Right ventricle myocardium inferior (tissue), 1 donor: Measurements from ENCODE around the gene PLEKHM3. TPM values are rescaled to one million over a fixed set of nuclear protein-coding genes. Genes with fewer than 3 reads are reported as not detected.
A peak's percentile ranks its signal among the peaks of the same experiment; 100 is the strongest.

Source experiments
- ATAC-seq: fragments of 200-7000 bp; cut with Tn5 transposase; one replicate; pipeline ENCODE4 v1.9.1; 2020; ENCODE audit warnings: mild to moderate bottlenecking, moderate library complexity
- DNase-seq: peaks from one replicate; pipeline ENCODE4 v3.0.0; 2021; ENCODE audit errors: missing footprints
- intact Hi-C: fragments of 100-400 bp; cut with DNase I; formaldehyde crosslinking; loops from one replicate; pipeline ENCODE4 v1.11.0; 2022
- total RNA-seq: library from RNA; stranded (reverse); fragmentation: NEBNext Ultra II Directional; extraction: Animal tissue kit (Norgen Biotek cat#: 25700); gene quantifications from one replicate; pipeline ENCODE4 v1.2.1, GENCODE V29; 2021
- donor health status: DM: no; HTN: yes; CAD: no; lungs with severe emphysema.

The PLEKHM3 gene
- total RNA-seq, 1 donor from 2014 or later = 13.6 TPM

DNA sequence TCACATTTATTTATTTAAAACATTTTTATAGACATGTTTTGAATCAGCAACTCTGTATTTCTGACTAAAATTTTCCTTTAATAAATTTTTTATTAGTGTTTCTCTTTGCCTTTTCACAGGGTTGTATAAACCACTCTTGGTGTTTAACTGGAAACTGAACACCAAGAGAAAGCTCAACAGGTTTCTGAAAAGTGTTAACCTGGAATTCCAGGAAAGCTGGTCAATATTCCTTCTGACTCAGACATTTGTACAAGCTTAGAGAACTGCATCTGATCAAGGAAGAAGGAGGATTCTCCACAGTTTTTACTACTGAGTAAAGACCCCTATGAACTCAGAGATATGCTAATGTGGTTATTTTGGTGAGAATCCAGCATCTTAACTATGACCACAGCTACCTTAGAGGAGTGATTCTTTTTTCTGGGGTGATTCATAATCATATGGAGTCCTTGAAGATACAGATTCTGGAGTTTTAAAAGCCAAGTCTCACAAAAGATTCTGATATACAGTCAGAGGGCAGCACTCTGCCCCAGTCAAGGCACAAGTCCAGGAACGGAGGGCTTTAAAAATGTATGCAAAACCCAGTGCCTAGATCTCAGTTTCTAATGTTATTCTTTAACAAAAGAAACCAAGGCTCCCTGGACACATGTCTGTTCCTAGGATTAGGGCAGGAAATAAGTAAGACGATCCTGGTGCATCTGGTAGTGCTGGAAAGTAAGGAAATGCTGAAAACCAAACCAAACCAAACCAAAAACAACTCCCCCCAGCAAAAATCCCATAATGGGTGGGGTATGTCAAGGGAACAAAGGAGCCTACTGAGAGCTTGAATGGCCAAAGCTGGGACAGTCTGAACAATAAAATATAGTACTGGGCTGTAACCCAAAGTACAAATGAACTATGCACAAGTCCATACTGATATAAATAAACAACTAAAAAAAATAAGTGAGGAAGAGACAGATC, 170.6 kb downstream of the PLEKHM3 start:
- ATAC-seq (no peak), DNase-seq (no peak)

GRCh38 chr2:207852791-207853190, 172.5 kb downstream of the PLEKHM3 start:
- DNase-seq (no peak), ATAC-seq (no peak)
- intact Hi-C loops = no loop called here

More for the DNA sequence above, 170.6 kb downstream of the PLEKHM3 start:
- intact Hi-C loops = no loop called here

- no peak for ATAC-seq
- intact Hi-C loops = no loop called here
These were observed 175.9 kb downstream of the PLEKHM3 start for GRCh38 chr2:207849443-207849842.

GRCh38 chr2:207848545-207848928, 176.8 kb downstream of the PLEKHM3 start:
- no peak for DNase-seq
- no peak for ATAC-seq
- intact Hi-C loops = no loop called here

More at GRCh38 chr2:207849443-207849842, 175.9 kb downstream of the PLEKHM3 start:
- DNase-seq = no peak

- intact Hi-C loops = no loop called here
- ATAC-seq (peak; percentile 54), DNase-seq (no peak)
These were observed 177.4 kb downstream of the PLEKHM3 start for GRCh38 chr2:207847807-207848544.

DNA sequence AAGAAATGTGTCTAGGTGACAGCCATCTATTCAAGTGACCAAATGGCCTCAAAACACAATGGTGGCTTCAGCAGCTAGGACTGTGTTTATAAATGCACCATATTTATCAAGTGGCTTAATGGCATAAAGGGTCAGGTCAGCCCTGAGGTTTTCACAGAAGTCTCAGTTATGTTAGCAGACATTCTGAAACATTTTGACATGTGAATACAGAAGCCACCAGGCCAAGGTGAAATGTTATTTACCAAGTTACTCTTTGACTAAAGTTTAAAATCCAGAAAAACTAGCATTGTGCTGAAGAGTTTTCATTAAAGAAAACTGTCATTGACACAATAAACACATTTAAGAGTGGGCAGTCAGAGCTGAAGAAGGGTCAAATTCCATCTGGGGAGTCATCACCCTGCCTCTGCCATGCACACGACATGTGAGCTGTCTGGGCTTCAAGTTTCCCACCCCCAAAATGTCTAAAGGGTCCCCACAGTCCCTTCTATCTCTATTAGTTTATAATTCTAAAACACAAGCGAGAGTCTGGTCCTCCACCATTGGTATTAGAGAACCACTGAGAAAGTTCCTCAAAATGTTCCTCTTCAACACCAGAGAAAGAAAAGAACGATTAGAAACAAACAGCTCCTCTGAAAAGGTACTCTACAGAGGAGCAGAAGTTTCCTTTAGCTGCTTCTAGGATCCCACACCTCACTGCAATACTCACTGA, 178.1 kb downstream of the PLEKHM3 start:
- intact Hi-C loops = no loop called here
- DNase-seq (no peak), ATAC-seq (no peak)

GRCh38 chr2:207845202-207845864, 180.0 kb downstream of the PLEKHM3 start:
- DNase-seq (no peak), ATAC-seq (no peak)
- intact Hi-C loops = no loop called here

DNA sequence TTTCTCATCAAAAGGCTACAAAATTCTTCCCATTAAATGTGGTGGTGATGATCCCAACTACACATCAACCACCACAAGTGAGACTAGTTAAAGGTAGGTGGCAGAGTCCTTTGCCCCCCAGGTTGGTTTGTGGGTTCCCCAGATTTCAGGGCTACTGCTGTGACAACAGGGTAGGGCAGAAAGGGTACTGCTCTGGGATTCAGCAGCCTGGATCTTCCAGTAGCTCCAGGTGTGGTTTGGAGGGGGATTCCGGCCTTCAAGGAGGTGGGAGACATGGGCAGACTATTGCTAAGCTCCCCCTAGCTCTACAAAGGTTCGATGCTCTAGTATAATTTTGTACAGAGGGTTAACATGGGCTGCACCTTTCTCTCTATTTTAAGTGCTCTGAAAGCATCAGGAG, 180.7 kb downstream of the PLEKHM3 start:
- DNase-seq = no peak
- no peak for ATAC-seq
- intact Hi-C loops = no loop called here

- ATAC-seq = no peak
- intact Hi-C loops = no loop called here
- DNase-seq = no peak
These were observed 185.2 kb downstream of the PLEKHM3 start for GRCh38 chr2:207840101-207840500.

GRCh38 chr2:207839575-207839974, 185.8 kb downstream of the PLEKHM3 start:
- DNase-seq = no peak
- no peak for ATAC-seq
- intact Hi-C loops = loop anchor here (5.0 kb wide), 2 partner anchors 67 to 98 kb away; no protein-coding TSS in a partner anchor

DNA sequence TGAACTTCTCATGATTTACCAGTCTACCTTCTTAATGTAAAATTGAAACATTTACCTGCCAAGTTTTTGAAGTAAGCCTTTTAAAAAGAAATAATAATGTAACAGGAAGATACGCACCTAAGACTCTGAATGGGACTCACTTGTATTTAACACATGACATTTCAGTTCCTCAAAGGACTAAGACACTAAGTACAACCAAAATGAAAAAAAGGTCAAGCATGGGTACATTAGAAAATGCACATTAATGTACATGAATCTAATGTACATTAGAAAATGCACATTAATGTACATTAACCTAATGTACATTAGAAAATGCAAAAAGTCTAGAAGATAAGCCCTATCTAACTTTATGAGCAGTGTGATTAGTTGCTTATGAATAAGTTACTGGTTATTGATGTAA, 186.3 kb downstream of the PLEKHM3 start:
- ATAC-seq (no peak), DNase-seq (no peak)
- intact Hi-C loops = loop anchor here (5.0 kb wide), 2 partner anchors 67 to 98 kb away; no protein-coding TSS in a partner anchor

DNA sequence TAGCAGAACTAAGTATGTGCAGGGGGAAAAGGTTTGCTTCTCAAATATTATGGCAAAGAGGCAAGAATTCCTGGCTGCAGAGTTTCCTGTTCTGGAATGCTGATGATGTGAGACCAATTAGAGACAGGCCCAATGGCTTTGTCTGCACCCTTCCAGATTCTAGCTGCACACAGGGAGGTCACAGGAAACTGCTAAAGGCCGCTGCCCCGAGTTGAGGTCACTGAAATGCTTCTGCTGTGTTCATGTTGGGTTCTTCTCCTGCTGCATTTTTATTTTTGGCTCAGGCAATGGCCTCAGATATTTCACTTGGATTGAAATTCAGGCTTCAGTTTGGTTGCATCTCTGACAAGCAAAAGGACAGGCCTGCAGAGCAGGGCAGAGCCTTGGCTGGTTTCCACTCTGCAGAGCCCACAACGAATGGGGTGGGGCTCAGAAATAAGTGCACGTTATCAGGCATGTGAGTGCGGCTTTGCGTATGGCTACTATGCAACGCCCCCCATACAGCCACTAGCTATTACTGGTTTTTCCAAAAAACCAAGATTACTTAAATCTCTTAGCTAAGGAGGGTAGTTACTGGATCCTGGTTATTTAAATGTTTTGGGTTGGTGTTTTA, 188.7 kb downstream of the PLEKHM3 start:
- intact Hi-C loops = loop anchor here (5.0 kb wide), 2 partner anchors 64 to 101 kb away; no protein-coding TSS in a partner anchor
- ATAC-seq (peak; percentile 94), DNase-seq (no peak)

DNA sequence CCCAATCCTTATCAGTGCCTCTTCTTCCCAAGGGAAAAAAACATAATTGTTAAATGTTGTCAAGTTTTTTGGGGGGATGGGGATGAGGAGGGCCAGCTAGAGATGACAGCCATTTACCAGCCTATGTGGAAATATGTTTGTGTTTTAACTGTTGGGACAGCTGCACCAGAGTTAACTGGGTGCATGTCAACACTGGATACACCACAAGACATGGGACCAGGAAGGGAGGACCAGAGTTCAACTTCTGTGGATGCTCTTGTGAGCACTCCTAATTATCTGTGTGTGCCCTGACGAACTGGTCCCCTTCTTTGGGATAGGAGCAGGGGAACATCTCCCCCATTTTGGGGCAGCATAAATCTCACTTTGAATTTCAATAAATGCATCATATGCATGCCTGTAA, 189.5 kb downstream of the PLEKHM3 start:
- no peak for ATAC-seq
- no peak for DNase-seq
- intact Hi-C loops = loop anchor here (5.0 kb wide), 2 partner anchors 64 to 101 kb away; no protein-coding TSS in a partner anchor

- ATAC-seq (no peak), DNase-seq (no peak)
- intact Hi-C loops = no loop called here
These were observed 192.0 kb downstream of the PLEKHM3 start for GRCh38 chr2:207833251-207833751.

- DNase-seq = no peak
- intact Hi-C loops = no loop called here
These were observed 193.6 kb downstream of the PLEKHM3 start for GRCh38 chr2:207831584-207832248.

DNA sequence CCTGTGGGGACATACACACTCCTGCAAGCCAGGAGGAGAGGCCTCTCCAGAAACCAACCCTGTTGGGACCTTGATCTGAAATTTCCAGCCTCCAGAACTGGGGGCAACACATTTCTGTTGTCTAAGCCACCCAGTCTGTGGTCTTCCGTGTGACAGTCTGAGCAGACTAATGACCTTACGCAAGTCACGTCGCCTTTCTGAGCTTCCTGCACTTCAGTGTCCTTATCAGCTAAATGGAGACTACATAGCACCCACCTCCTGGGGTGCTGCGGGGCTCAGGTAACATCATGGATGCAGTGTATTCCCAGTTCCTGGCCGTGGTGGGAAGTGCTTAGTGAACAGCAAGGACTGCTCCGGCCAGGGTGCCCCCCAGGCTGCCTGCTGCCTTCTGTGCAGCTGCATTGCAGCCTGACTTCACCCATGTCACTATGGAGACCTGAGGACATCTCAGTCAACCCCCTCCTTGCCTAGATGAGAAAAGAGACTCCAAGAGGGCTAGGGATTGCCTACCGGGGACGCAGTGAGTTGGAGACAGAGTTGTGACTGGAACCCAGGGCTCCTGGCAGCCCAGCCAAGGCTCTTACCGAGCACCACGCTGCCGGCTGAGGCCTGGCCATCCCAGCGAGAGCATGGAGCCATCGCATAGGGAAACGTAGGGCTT, 194.4 kb downstream of the PLEKHM3 start:
- intact Hi-C loops = no loop called here
- ATAC-seq (no peak), DNase-seq (no peak)

More at GRCh38 chr2:207831584-207832248, 193.6 kb downstream of the PLEKHM3 start:
- ATAC-seq = no peak
